GM21576 (cell line): ENCODE results near the gene DPH5.
"Not testable (repeated sequence)": the region's sequence is repeated elsewhere in the genome, so short reads cannot be mapped to it uniquely, and the experiment has no call there.

Experiments
- ATAC-seq: cut with Tn5 transposase; IDR thresholded peaks from one replicate; pipeline ENCODE4 v1.9.1; 2021; ENCODE audit warnings: mild to moderate bottlenecking, moderate library complexity; ENCODE audit not compliant: unreplicated experiment

DPH5 gene

DNA sequence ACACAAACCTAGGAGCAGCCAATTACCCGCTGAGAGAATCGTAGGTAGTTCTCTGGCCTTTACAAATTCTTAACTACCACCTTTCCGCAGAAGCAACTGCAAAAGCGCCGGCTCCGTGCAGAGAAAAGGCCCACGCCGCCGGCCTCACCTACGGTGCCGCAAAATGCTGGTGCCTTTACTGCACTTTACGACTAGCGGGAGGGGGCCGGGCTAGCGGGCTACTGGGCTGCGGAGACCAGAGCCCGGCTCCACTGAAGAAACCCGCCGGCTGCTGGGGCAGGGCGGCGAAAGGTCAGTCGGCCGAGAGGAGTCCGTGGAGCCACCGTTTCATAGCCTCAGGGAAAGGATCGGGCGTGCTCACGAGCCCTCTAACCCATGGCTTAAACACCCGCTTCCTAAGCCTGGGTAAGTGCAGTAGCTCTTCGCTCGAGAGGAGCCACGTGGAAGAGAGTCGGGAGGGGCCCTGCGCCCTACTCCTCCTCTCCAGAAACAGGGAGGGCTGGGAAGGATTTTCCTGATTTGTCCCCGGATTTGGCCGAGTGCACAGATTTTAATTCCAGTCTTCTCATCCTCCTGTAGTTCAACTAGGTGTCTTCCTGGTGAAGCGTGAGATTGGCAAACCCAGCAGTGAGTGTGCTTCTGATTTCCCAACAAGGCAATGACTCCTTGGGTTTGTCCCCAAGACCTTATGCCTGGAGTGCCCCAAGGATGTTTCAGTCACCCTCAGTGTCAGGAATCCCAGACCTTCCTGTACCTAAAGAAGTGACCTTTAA, at the start of gene DPH5:
DPH5 (minus strand) TSS at position 128 of the 773 bp plus-strand sequence. CDS start 341 bp downstream, outside the sequence.
- peak; percentile 72 for ATAC-seq

- ATAC-seq: no peak
Observed at GRCh38 chr1:101073836-101074235, 48.3 kb upstream of the DPH5 start.

GRCh38 chr1:101071470-101071891, 45.9 kb upstream of the DPH5 start:
- no peak for ATAC-seq

- no peak for ATAC-seq
Observed at GRCh38 chr1:101069158-101069557, 43.6 kb upstream of the DPH5 start.

DNA sequence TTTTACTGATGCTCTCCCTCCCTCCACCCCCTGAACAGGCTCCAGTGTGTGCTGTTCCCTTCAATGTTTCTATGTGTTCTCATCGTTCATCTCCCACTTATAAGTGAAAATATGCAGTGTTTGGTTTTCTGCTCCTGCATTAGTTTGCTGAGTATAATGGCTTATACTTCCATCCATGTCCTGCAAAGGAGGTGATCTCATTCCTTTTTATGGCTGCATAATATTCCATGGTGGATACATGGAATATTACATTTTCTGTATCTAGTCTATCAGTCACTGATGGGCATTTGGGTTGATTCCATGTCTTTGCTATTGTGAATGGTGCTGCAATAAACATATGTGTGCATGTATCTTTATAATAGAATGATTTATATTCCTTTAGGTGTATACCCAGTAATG, 41.4 kb upstream of the DPH5 start:
- not testable (repeated sequence) for ATAC-seq

DNA sequence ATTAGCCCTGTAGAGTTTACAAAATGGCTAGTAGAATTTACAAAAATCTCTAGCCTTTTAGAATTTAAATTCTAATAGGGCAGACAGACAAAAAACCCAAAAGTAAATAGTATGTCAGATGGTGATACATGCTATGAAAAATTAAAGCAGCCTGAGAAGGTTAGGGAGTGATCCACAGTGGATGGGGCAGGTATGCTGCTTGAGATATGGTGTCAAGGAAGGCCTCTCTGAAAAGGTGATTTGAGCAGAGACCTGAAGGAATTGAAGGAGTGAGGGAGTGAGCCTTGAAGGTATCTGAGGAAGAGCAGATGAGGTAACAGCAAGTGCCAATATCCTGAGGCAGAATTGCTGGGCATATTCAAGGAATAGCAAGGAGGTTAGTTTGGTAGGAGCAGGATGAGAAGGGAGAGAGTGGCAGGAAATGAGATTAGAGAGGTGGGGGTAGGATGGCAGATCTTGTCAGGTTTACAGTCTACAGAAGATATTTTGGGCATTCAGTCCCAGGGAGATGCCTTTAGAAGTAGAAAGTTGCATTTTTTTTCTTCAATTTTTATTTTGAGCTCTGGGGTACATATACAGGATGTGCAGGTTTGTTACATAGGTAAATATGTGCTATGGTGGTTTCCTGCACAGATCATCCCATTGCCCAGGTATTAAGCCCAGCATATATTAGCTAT, 40.8 kb upstream of the DPH5 start:
- no peak for ATAC-seq

- peak; percentile 44 for ATAC-seq
Observed at GRCh38 chr1:101065575-101065974, 40.0 kb upstream of the DPH5 start.

- no peak for ATAC-seq
Observed at GRCh38 chr1:101064697-101065096, 39.1 kb upstream of the DPH5 start.

- no peak for ATAC-seq
Observed at GRCh38 chr1:101060992-101061391, 35.4 kb upstream of the DPH5 start.

DNA sequence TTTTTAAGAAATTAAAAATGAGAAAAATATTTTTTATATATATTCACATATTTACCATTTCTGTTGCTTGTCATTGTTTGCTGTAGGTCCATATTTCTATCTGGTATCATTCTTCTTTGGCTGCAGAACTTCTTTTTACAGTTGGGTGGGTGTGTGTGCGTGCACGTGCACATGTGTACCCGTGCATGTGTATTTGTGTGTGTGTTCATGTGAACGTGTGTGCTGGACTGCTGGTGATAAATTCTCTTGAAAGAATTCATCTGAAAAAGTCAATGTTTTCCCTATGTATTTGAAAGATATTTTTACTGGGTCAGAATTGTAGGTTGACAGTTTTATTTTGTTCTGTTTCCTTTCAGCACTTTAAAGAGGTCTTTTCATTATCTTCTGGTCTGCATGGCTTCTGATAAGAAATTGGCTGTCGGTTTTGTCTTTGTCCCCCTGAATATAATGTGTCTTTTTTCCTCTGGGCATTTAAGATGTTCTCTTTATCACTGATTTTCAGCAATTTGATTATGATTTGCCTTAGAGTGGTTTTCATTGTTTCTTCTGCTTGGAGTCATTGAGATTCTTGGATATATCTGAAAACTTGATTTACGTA, 34.5 kb upstream of the DPH5 start:
- no peak for ATAC-seq

GRCh38 chr1:101055623-101056022, 30.0 kb upstream of the DPH5 start:
- no peak for ATAC-seq

DNA sequence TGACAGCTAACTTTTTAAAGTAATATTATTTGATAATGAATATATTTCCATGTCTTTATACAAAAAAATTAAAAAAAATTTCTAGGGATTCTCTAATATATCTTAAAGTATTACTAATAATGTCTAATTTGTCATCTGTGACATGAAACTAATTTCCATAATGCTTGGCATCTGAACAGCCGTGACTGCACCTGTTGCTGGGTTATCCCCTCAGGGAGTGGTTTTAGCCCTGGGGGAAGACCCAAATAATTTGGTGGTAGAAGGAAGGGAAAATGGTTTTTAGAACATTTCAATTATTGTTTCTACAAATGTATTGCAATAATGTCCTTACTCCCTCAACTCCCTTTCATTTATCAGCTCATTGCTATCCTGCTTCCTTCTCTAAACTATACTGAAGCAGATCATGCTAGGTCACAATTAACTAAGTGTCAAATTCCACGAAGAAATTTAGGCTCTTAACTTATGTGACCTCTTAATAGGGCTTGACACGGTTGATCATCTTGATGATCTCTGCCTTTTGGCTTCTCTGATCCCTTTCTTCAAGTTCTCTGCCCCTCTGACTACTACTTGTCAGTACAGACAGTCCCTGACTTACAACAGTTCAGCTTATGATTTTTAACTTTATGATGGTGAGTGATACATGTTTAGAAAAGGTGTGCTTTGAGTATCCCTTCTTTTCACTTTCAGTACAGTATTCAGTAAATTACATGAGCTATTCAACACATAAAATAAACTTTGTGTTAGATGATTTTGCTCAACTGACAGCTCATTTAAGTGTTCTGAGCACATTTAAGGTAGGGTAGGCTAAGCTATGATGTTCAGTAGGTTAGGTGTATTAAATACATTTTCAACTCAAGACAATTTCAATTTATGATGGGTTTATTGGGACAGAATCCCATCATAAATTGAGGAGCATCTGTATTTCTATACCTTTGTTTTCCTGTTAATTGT, 26.4 kb upstream of the DPH5 start:
- ATAC-seq: peak; percentile 92

DNA sequence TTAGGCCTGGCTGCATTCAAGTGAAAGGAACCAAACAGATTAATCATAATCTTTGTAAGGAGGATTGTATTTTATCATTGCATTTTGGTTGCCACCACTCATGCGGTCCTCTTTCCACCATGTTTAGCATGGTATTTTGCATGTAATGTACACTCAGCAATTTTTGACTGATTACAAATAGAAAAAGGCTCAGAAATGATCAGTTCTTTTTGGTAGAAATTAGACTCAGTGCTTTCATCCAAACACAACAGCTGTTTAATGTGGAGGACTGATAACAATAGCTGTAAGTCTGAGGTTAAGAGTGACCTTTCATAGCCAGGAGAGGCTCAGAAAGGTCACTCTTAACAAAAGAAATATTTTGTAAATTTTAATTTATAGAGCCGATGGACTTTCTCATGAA, 25.3 kb upstream of the DPH5 start:
- ATAC-seq: no peak

DNA sequence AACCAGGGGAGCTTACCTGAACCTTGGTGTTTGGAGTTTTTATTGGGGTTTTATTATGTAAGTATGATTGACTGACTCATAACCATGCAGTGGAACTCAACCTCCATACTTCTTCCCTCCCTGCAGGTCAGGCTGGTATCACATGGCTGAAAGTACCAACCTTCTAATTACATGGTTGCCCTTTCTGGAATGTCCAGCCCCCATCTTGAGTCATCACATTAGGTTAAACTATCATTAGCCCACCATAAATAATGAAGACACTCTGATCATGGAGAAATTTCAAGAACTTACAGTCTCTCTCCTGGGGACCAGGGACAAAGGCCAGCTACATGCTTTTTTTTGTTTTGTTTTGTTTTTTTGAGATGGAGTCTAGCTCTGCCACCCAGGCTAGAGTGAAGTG, 19.2 kb upstream of the DPH5 start:
- no peak for ATAC-seq

DNA sequence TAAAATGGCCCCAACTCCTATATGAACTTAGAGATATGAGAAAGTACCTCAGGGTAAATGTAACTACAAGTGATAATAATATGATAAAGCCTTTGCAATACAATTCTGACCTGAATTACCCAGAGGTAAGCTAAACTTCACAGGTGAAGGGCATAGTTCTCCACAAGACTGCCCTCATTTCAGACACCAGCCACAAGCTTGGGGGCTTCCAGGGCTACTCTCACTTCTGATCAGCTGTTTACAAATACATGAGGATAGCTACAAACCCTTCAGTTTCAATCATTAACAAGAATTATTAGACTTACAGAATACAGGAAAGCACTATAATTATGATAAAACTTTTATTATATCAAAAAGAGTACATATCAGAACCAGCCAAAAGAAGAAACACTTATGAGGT, 18.7 kb upstream of the DPH5 start:
- ATAC-seq: no peak

DNA sequence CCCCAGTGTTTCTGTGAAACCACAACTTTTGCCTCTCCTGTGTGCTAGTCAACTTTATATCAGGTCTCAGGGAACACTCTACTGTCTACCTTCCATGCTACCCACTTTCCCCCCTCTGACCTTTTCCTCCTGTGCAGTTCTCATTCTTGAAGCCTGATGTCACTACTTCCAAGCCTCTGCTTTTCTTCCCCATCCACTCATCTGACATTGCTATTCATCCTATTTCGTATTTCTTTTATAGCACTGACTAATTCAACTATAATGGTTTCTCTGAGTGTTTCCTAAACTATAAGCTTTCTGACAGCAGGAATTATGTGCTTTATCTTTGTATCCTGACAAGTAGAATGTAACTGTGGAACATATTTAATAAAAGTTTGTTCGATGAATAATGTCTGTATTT, 18.2 kb upstream of the DPH5 start:
- ATAC-seq: no peak

GRCh38 chr1:101041300-101041699, 15.7 kb upstream of the DPH5 start:
- no peak for ATAC-seq

- ATAC-seq: no peak
Observed at GRCh38 chr1:101040666-101041065, 15.1 kb upstream of the DPH5 start.

DNA sequence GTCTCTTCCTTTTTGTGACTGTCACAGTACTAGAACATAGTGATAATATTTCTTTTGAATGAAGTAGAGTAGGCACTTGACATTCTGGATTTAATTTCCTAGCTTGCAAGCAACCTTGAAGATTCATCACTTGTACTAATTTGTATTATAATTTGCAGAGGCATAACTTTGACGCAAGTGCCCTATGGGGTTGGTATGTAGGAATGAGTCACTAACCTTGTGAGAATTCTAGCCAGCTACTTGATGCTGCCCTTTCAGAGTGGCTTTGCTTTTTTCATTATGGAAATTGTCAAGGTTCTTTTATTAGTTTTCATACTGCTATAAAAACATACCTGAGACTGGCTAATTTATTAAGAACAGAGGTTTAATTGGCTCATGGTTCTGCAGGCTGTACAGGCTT, 13.7 kb upstream of the DPH5 start:
- ATAC-seq: no peak

DNA sequence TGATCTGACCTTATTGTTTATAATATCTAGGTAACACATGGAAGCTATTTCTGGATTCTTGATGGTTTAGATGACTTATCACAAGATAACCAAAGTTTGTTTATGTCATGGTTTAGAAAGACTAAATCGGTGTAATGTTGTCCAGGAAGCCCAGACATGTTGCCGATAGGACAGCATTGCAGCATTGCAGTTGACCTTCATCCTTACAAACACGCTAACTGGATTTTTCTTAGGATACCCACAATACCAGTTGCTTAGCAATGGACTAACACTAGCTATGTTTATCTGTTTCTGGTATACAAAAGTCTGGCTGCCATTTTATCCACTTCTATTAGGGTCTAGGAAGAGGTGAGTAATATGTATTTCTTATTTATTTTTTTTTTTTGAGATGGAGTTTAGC, 11.7 kb upstream of the DPH5 start:
- ATAC-seq: no peak

DNA sequence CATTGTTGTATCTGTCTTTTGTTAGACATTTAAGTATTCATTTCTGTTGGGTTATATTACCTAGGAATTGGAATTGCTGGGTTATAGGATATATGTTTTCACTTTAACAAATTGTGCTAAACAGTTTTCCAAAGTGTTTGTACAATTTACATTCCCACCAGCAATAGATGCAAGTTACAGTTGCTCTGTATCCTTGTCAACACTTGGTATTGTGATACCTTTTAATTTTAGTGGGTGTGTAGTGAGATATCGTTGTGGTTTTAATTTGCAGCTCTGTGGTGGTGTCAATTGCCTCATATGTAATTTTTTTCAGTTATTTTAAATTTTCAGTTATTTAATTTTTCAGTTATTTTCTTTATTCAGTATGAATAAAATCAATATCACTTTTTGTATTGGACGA, 7.4 kb upstream of the DPH5 start:
- ATAC-seq: no peak
